B cell (primary cell): Measurements from ENCODE around the gene ZFAND6.

ENCODE experiments used
- CTCF ChIP-seq: fragments of 200-600 bp; IDR thresholded peaks from one replicate; pipeline ENCODE4 v1.8.0; 2022; ENCODE audit warnings: antibody characterized with exemption, mild to moderate bottlenecking
- EZH2 ChIP-seq: IDR thresholded peaks from 2 replicates; pipeline ENCODE4 v1.6.1; 2012; ENCODE audit warnings: borderline replicate concordance, low read depth, mild to moderate bottlenecking, moderate library complexity, low read length; ENCODE audit not compliant: insufficient read depth, poor library complexity, severe bottlenecking

GRCh38 chr15:80157215-80157614 is 97.7 kb downstream of the ZFAND6 start:
- TF ChIP-seq CTCF (no peak), EZH2 (no peak)
